LNCaP clone FGC (cell line): ENCODE measurements around the gene TFAP2A.

Experiments used
- DNase-seq: peaks from one replicate; pipeline ENCODE4 v3.0.0-alpha.2; 2011; ENCODE audit warnings: low read depth
- H3K4me3 ChIP-seq: 2 replicates; pipeline ENCODE4 v1.5.1; 2011; ENCODE audit warnings: mild to moderate bottlenecking, low read depth, low read length, control low read depth
- TF ChIP-seq, protein P1 (sequence below): IDR thresholded peaks from 2 replicates; pipeline ENCODE4 v1.5.1; 2012; ENCODE audit warnings: mild to moderate bottlenecking; ENCODE audit not compliant: control insufficient read depth, insufficient read depth; ENCODE audit errors: extremely low read depth

Gene TFAP2A

DNA sequence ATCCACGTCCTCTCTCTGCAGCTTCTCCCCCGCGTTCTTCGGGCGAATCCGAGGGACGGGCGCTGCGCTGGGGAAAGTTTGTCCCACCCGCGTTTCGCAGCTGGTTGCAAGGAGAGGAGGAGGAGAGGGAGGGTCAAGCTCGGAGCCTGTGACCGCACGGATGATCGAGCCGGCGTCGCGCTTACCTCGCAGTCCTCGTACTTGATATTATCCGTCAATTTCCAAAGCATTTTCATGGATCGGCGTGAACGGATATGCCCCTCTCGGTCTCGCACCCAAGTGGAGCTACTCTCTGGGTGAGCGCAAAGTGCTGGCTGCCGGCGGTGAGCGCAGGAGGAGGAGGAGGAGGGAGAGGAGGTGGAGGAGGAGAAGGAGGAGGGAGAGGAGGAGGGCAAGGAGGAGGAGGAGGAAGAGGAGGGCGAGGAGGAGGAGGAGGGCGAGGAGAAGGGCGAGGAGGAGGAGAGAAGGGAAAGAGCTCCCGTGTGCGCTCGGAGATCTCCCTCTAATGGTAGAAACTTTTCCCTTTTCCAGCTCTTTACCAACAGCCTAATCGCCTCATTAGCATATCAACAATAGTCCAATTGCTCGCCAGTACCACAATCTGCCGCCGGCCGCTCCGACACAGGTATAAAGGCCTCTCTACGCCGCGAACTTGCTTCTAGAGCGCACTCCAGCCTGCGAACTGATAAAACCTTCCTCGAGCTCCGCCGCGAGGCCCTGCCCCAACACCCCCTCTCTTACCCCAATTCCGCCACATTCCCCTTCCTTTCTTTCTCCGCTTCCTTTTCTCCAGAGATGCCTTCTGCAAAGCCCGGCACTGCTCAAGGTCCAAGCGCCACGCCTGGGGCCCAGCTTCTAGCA, at the start of gene TFAP2A:
TSS of gene TFAP2A (minus strand) at position 319 of the 861 bp plus-strand sequence. CDS start at position 236, 83 bp downstream.
- TF ChIP-seq, protein P1, sequence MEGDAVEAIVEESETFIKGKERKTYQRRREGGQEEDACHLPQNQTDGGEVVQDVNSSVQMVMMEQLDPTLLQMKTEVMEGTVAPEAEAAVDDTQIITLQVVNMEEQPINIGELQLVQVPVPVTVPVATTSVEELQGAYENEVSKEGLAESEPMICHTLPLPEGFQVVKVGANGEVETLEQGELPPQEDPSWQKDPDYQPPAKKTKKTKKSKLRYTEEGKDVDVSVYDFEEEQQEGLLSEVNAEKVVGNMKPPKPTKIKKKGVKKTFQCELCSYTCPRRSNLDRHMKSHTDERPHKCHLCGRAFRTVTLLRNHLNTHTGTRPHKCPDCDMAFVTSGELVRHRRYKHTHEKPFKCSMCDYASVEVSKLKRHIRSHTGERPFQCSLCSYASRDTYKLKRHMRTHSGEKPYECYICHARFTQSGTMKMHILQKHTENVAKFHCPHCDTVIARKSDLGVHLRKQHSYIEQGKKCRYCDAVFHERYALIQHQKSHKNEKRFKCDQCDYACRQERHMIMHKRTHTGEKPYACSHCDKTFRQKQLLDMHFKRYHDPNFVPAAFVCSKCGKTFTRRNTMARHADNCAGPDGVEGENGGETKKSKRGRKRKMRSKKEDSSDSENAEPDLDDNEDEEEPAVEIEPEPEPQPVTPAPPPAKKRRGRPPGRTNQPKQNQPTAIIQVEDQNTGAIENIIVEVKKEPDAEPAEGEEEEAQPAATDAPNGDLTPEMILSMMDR: peak; percentile 62
- H3K4me3 ChIP-seq: peak within 1 kb of the TSS; percentile 75
- DNase-seq: no peak

DNA sequence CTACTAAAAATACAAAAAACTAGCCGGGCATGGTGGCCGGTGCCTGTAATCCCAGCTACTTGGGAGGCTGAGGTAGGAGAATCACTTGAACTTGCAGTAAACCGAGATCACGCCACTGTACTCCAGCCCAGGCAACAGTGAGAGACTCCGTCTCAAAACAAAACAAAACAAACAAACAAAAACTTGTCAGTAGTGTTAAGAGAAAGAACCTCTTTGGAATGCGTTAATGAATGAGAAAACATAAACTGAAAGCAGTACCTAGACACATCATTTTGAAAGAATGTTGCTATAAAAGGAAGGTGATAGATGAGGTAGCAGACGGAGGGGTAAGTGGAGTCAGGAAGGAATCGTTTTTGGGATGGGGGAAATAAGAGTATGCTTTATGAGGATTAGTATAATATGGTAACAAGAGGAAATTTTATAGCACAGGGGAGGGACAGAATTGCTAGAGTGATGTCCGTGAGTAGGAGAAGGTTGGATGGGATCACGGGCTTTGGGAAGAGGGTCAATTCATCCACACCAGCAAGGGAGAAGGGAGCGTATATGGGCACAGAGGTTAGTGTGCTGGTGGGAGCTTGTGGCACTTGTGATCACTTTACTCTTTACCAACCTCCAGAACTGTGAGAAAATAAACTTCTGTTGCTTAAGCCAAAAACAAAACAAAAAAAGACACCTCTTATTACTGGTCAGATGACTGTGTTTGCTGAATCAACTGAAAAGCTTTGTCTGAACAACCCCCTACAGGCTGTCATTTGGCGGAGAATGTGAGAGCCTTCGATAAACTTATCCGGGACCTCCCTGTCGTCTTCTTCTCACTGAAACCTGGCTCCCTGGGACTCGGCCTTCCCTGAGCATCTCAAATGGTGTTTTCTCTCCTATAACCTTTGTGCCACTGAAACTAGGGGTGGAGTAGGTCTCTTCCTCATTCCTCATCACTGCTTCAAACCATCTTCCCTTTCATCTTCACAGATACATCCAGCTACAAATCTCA, 48.9 kb upstream of the TFAP2A start:
- no peak overlapping the region for H3K4me3 ChIP-seq
- TF ChIP-seq, protein P1: no peak
- no peak for DNase-seq

DNA sequence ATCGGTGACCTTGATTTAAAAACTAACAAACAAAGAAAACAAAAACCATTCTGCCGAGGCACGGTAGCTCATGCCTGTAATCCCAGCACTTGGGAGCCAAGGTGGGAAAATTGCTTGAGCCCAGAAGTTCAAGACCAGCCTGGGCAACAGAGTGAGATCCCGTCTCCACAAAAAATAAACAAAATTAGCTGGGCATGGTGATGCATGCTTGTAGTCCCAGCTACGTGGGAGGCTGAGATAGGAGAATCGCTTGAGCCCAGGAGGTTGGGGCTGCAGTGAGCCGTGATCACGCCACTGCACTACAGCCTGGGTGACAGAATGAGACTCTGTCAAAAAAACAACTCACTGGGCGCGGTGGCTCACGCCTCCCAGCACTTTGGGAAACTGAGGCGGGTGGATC, 48.2 kb upstream of the TFAP2A start:
- no peak for DNase-seq
- TF ChIP-seq, protein P1: no peak
- no peak overlapping the region for H3K4me3 ChIP-seq

- no peak for DNase-seq
- TF ChIP-seq, protein P1: no peak
- H3K4me3 ChIP-seq: no peak overlapping the region
These were observed 47.0 kb upstream of the TFAP2A start for GRCh38 chr6:10461850-10462249.

GRCh38 chr6:10460096-10460495, 45.2 kb upstream of the TFAP2A start:
- TF ChIP-seq, protein P1: no peak
- no peak for DNase-seq
- H3K4me3 ChIP-seq: no peak overlapping the region

- DNase-seq: no peak
- no peak overlapping the region for H3K4me3 ChIP-seq
- TF ChIP-seq, protein P1: no peak
These were observed 43.4 kb upstream of the TFAP2A start for GRCh38 chr6:10458287-10458686.
